Activated CD8-positive, alpha-beta memory T cell treated with anti-CD3 and anti-CD28 coated beads for 4 hours (primary cell): ENCODE results near the gene ATF7.

Source experiments
- DNase-seq, 2 donors: peaks; one replicate each; pipeline ENCODE4 v3.0.0-alpha.2; 2020; ENCODE audit warnings: low read depth in 2 of 2

ATF7 gene

DNA sequence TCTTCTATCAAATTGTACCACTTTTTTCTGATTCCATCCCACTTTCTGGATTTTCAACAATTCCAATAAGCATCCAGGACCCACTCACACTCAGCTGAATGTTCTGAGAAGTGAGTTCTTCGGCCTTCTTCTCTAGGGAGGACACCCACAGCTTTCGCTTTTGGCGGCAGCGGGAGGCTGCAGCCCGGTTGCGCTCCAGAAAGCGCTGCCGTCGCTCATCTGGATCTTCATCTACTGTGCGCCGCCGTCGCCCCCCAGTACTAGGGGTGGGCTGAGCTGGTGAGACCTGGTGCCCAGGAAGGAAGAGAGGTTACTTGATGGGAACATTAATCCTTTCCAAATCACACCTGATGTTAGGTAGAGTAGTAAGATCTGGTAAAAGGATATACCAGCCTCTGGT is 101.7 kb downstream of the ATF7 start:
- no peak for DNase-seq

DNA sequence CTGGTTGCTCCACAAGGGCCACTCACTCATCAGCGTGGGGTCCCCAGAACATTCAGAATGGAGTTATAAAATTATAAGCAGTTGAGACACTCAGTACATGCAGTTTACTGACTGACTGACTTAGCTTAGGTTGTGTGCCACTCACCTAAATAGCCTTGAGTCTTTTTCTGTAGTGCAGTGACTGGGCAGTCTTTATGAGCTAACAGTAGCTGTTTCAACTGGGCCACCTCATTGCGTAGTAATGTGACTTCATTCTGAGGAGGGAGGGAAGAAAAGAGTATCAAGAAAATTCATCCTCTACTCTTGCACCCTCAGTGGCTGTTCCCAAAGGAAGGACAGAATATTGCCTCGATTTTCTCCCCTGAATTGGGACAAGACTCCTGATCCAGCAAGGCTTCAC is 103.1 kb downstream of the ATF7 start:
- DNase-seq: no peak

DNA sequence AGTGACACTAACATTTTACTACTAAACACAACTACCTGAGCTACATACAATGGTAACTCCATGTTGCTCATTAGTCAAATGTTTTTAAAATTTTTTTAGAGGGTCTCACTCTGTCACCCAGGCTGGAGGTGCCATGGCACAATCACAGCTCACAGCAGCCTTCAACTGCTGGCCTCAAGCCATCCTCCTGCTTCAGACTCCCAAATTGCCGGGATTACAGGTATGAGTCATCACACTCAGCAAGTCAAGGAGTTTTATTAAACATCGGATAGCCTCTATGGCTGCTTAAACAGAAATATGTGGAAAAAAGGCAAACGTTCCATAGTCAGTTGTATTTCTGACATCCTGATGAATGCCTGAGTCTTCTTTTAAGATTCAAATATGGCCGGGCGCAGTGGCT is 107.8 kb downstream of the ATF7 start:
- no peak for DNase-seq

DNA sequence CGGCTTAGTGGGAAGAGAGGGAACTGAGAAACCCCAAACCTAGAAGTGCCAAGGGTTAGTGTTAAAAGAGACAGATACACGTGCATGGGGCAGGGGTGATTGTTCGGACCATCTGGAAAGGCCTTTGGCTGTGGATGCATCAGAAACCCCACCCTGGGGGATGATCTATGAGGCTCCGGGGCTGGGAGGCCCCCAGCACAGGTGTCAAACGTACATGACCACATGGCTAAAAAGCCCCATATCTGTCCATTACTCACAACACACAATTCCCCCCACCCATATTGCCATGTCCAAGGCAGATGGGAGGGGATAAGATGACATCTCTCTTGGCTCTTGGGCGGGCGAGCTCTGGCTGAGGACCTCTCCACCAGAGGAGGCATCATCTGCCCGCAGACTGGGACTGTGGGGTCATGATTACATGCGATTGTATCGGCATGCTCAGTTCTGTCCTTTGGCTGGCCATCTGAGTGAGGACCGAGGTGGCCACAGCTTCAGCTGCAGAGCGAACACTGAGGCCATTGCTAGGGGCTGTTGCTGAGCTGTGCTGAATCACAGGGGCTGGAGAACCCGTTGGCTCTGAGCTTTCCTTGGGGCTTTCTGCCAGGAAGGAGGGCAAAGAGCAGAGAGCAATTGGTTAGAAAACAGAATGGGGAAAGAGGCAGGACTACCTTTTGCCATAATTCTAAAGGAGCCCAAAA is 109.3 kb downstream of the ATF7 start:
- DNase-seq: no peak

DNA sequence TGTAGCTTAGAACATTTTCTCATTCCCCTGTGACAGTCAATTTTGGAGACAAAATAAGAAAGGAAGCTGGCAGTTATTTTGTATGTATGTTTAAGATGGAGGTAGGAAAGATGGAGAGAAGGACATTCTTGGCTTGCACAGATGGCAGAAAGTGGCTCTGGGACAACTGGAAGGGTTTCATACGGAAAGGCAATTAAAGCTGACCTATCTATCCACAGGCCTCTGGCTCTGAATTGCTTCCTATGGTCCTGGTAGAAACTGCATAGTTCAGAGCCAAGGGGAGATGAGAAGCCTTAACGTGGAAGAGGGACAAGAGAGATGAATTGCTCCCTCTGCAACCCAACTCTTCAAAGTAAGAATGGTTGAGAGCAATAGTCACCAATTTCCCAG is 110.9 kb downstream of the ATF7 start:
- DNase-seq: no peak

DNA sequence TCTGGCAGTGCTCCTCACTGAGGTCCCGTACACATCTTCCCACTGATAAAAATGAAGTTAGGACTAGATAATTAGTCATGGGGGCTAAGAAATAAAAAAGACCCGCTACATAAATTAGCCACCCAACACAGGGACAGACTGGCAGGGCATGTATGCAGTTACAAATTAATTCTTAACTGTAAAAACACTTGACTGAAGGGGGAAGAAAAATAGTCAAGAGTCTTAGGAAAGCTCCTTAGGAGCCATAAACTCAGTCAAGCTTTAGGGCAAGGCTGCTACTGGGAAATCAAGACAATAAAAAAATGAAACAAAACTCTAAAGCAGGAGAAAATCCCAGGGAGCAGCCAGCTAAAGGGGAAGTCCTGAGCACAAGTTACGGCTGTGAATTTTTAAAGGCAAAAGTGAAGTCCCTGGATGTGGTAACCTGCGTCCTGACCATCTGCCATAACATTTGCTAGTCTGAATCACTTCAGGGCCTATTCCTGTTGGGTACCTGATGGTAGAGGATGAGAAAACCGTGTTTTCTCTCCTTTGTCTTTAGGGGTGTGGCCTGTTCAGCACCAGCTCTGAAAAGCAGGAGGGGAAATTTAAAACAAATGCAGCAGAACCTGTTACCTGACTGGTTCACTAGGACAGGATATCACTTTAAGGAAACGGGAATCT is 111.4 kb downstream of the ATF7 start:
- no peak for DNase-seq

DNA sequence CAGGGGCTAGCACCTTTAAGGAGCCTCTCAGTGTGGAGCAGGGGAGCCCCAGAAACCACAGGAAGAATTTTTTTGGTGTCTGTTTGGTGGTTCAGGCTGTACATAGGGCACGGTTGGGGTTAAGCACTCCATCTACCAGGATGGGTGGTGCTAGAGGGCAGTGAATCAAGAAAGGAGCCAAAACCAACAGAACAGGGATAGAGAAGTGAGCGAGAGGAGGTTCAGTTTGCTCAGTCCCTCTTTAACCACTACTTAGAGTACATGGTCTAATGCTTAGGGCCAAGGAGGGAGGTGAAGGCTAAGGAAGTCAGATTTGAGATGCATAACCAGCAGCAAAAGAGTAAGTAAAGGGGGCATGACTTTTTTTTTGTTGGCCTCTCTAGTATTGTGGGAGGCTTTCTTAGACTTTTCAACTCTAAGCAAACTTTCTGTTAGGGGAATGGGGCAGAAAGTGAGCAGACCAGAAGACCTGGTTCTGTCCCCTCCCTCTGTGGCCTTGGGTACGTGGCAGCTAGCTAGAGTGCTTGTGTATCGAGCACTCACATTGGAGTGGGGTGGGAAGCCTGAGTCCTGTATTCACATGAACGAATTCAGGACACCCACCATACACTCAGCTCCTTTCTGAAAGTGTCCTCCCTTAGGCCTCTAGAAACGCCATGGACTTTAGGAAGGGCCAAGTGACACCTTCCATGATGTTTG is 112.3 kb downstream of the ATF7 start:
- no peak for DNase-seq

DNA sequence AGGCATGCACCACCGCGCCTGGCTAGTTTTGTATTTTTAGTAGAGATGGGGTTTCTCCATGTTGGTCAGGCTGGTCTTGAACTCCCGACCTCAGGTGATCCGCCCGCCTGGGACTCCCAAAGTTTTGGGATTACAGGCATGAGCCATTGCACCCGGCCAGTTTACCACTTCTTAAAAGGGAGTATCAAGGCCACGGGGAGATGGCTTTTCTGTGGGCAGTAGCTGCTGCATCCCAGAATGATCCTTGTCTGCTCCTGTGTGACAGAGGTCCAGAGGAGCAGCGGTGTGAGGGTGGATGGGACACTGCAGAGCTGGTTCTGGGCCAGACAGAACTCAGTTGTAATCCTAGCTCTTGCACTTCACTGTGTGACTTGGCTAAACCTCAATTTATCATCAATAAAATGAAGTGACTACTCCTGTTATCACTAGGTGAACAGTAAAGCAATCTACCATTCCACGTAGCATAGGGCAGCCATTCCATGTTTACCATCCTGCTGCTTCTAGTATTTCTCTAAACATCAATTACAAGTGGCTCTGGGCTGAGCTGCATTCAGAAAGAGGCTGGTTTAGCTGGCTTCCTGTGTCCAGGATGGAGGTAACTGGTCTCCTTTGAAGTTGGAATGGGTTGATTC is 115.9 kb downstream of the ATF7 start:
- DNase-seq: no peak

DNA sequence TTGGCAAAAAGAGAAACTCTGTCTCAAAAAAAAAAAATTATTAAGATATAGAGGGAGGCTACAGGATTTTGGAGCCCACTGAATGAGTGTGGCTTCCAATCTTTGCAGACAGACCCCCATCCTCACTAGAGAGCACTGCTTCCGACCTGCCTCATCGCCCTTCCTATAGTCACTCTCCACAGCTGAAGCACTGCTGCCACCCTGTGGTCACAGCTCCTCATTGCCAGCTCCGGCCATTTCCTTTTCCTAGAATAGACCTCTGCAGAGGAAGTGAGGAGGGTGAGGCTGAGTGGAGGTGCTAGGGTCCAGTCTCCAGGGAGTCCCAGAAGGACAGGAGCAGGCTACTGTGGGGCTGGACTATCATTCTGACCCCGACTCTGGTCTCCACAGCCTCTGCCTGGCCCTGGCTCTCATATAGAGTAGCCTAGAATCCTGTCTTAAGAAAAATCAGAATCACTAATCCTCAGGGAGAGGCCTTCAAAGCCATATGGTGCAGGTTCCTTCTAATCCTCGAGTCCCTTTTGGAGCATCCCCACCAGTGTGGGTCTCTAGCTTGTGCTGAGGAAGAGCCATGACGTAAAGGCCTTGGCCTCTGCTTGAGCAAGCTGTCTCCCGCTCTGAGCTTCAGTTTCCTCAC is 117.5 kb downstream of the ATF7 start:
- DNase-seq: peak; percentile 63 to 66

DNA sequence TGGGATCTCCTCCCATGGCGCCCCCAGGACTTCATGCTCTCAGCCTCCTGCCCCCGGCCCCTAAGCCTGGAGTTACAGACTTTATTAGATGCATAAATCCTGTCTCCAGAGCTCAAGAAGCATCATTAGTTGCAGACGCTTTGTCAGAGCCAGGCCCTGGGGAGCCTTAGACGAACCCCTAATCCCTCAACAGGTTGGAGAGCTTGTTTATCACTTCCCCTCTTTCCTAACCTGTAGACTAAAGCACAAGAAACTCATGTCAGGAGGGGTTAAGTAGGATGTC is 118.6 kb downstream of the ATF7 start:
- no peak for DNase-seq

DNA sequence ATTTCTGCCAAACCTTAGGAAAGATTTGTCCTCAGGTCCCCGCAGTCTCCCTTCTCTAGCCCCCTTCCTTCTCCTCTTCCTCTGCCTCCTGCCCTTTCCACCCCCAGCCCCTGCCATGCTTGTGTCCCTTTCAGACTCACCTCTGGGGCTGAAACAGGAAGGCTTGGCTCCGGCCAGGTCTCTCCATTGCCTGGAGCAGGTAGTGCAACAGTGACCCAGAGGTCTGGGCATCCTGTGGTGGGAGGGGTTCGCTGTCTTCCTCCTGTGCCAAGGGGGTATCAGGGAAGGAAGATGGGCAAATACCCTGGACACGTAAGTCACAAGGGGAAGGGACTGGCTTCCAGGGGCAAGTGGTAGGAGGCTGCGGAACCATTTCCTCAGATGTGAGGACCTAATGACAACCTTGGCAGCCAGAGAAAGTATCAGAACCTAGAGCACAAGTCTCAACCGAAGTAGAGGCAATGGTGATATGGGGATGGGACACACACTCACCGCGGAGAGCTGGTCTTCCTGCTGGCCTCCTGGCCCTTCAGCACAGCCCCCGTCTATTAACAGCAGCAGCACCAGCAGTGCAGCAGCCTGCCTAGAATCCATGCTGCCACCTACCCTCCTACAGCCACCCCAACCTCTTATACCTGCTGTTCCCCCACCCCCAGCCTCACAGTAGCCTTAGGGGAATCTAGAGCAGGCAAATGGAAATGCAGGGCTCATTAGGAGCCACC is 119.1 kb downstream of the ATF7 start, which contains the start of gene NPFF:
NPFF (minus strand) TSS at position 604 of the 722 bp plus-strand sequence; CDS start at position 594, 10 bp downstream.
- DNase-seq: no peak

DNA sequence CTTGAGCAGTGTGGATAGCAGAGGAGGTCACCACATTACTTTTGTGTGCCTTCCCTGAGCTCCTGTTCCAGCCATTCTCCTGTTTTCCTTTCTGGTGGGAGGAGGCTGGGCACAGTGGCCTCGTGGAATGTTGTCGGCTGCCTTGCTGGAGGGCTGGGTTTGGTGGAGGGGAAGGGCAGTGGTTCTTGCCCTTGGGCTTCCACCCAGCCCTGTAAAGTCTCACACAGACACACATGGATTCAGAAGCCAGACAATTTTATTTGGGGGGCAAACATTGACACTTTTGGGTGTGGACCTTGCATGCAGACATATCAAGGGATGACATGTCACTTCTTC is 119.8 kb downstream of the ATF7 start:
- no peak for DNase-seq

DNA sequence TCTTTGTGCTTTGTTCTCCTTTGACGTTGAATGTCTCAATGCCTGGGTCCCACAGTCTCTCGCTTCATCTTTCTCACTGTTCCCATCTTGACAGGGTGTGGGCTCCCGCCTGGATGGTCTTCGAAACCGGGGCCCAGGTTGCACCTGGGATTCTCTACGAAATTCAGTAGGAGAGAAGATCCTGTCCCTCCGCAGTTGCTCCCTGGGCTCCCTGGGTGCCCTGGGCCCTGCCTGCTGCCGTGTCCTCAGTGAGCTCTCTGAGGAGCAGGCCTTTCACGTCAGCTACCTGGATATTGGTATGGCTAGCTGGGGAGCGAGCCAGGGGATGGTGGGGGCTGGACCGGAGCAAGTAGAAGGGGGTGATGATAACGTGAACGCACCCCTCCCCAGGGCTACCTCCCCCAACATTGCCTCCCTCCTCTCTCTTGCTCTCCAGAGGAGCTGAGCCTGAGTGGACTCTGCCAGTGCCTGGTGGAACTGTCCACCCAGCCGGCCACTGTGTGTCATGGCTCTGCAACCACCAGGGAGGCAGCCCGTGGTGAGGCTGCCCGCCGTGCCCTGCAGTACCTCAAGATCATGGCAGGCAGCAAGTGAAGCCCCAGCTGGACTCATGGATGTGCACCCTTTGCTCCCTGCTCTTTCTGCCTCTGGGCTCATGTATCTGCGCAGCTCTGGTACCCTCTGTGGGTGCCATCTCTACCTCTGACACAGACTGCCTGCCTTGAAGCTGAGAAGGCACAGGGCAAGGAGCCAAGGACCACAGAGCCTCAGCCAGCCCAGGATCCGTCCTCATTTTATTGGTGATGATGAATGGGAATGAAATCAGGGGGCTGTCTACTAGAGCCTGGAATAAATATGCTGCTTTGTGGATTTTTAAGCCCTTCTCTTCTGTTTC is 120.4 kb downstream of the ATF7 start:
- DNase-seq: no peak

DNA sequence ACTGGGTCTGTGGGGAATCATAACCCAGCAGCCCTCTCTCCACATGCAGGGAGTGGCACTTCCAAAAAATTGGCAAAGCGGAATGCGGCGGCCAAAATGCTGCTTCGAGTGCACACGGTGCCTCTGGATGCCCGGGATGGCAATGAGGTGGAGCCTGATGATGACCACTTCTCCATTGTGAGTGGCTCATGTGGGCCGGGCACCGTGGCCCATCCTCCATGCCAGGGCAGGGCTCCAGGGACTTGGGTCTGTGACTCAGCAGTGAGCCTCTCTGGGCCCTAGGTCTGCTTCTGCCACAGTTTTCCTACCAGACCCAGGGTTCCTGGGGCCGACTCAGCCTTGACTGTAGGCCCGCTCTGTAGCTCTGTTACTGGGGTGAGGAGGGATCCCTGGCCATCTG is 121.1 kb downstream of the ATF7 start:
- no peak for DNase-seq

DNA sequence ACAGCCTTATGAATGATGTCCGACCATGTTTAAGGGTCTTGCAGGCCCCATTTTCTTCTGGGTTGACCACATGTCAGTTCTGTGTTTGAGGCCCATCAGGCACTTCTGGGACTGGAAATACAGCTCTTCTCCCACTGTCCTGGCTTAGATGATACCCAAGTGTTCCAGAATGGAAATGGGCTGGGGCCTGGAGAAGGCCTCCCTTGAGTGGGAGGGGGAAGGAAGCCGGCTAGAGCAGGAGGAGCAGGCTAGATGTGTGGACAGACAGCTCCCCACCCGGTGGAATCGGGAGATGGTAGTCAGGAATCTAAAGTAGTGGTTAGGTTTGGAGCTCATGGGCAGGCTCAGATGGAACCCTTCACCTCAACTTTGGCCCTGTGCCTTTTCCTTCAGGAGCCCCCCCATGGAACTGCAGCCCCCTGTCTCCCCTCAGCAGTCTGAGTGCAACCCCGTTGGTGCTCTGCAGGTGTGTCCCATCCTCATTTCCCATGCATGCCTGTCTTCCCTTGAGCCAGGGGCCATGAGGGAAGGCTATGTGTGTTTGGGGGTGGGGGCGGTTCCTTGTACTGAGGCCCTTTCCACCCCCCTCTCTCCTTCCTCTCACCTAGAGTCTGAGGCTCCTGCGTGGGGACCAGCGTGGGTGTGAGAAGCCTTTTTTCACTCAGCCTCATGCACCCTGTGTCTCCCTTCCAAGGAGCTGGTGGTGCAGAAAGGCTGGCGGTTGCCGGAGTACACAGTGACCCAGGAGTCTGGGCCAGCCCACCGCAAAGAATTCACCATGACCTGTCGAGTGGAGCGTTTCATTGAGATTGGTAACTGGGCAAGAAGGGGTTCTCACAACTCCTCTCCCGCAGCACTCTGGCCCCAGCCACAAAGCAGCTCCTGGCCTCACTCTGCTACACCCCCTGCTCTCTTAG is 121.9 kb downstream of the ATF7 start:
- DNase-seq: no peak

DNA sequence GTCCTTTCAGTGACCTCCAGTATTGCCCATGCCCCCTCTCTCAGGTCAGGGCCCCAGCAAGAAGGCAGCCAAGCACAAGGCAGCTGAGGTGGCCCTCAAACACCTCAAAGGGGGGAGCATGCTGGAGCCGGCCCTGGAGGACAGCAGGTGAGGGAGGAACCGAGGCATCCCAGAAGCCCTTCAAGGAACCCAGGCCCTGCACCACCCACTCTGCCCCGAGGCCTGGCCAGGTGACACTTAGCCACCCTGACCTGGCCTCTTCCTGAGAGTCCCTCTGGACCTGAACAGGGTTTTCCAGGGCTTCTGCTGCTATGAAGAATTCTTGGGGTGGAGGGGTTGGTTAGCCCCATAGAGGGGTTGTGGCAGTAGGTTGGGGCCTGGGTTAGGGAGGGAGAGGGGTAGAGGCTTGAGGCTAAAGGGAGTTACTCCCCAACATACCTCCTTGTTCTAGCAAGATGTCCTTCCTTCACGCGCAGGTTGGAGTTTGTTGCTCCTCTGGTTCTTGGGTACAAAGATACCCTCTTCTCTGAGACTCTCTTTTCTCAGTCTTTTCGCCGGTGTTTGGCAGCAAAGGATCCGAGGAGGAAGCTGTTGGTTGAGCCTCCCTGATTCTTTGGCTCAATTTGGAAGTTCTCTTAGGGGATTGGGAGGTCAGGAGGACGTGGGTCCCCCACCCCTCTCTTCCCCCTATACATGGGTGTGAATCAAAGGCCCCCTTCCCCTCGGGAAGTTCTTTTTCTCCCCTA is 123.0 kb downstream of the ATF7 start:
- no peak for DNase-seq

DNA sequence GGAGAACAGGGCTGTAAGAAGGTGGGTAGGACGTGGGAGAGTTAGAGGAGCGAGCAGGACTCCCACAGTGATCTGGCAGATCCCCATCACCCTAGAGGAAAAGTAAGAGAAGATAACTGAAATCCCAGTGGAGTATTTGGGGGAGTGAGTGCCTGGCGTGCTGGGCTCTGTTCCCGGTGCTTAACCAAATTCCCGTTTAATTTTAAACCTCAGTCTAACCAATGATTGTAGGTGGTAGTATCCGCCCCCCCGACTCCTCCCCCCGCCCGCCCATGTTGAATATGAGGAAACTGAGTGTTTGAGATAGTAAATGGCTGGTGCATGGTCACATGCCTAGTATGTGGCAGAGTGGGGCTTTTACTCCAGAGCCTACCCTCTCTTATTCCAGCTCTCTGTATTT is 123.9 kb downstream of the ATF7 start:
- DNase-seq: no peak

DNA sequence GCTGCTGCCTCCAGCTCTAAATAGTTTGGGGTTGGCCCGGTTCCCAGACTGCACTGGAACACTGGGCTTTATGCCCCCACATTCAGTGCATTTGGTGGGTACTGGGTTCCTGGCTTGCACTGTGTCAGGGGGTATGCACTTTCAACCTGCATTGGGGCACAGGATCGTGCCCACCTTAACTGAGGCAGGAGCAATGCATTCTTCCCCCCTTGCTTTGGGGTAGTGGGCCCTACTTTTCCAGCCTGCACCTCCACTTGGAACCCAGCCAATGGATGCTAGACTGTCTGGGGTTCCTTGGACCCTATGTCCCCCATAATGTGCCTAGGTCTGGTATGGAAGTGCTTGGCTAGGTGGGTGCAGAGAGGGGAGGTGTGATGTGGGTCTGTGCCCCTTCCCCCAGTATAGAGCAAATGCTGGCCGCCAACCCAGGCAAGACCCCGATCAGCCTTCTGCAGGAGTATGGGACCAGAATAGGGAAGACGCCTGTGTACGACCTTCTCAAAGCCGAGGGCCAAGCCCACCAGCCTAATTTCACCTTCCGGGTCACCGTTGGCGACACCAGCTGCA is 124.5 kb downstream of the ATF7 start:
- no peak for DNase-seq
